Loucy (cell line): ENCODE data around the gene KCNH1.

Experiments used
- CTCF ChIP-seq: fragments of 200-600 bp; sonication (generic); conservative IDR thresholded peaks from 2 replicates; pipeline ENCODE4 v1.5.1; 2014; ENCODE audit warnings: mild to moderate bottlenecking, antibody characterized with exemption, low read length
- EZH2phosphoT487 ChIP-seq: fragments of 200-600 bp; IDR thresholded peaks from 2 replicates; pipeline ENCODE4 v1.6.1; 2018; ENCODE audit warnings: antibody characterized with exemption, mild to moderate bottlenecking, moderate library complexity, borderline replicate concordance

- TF ChIP-seq CTCF (no peak), EZH2phosphoT487 (no peak)
Measured at GRCh38 chr1:210857705-210858104, 276.2 kb downstream of the KCNH1 start.
